IMR-90 (cell line): Measurements from ENCODE around the gene CRYBG3. TPM values are rescaled to one million over a fixed set of nuclear protein-coding genes. Genes with fewer than 3 reads are reported as not detected.

ENCODE experiments used
- ATAC-seq: fragments of 200-7000 bp; cut with Tn5 transposase; 2 replicates; pipeline ENCODE4 v1.9.1; 2020; ENCODE audit warnings: low read depth, mild to moderate bottlenecking, moderate library complexity
- BruUV-seq: library from RNA; stranded (reverse); fragments of 400-500 nt; replicated peaks from 2 replicates; lab custom pipeline; 2021; lab: Mats Ljungman, UMichigan
- CTCF ChIA-PET: fragments of 300-600 bp; formaldehyde crosslinking; extraction: SDS; loops from one replicate; lab custom pipeline; 2021; ENCODE audit warnings: antibody characterized with exemption; lab: Yijun Ruan, JAX
- POLR2A ChIA-PET: fragments of 300-600 bp; sonication (Branson Sonifier 250); formaldehyde crosslinking; loops from one replicate; lab custom pipeline; 2022; ENCODE audit warnings: antibody characterized with exemption; ENCODE audit not compliant: unreplicated experiment; lab: Charles Lee
- DNase-seq: peaks from one replicate; pipeline ENCODE4 v3.0.0; 2013
- H2AFZ ChIP-seq: replicated peaks from 2 replicates; pipeline ENCODE3; 2013; ENCODE audit warnings: low read length, mild to moderate bottlenecking; ENCODE audit not compliant: poor library complexity
- H2AK5ac ChIP-seq: 2 replicates; pipeline ENCODE4 v1.6.1; 2013; ENCODE audit warnings: low read depth, low read length, inconsistent platforms
- H2AK9ac ChIP-seq: replicated peaks from 2 replicates; pipeline ENCODE3; 2013; ENCODE audit warnings: mild to moderate bottlenecking, low read depth, low read length, moderate library complexity; ENCODE audit not compliant: poor library complexity
- H2BK120ac ChIP-seq: 2 replicates; pipeline ENCODE4 v1.6.1; 2013; ENCODE audit warnings: low read depth, low read length, inconsistent platforms
- H2BK15ac ChIP-seq: 3 replicates; pipeline ENCODE4 v1.6.1; 2013; ENCODE audit warnings: low read depth, low read length, inconsistent platforms
- H2BK20ac ChIP-seq: 2 replicates; pipeline ENCODE4 v1.6.1; 2013; ENCODE audit warnings: low read depth, mild to moderate bottlenecking, inconsistent platforms, low read length, moderate library complexity
- H2BK5ac ChIP-seq: 2 replicates; pipeline ENCODE4 v1.6.1; 2013; ENCODE audit warnings: mild to moderate bottlenecking, low read depth, low read length, inconsistent platforms; ENCODE audit not compliant: poor library complexity, severe bottlenecking
- H3K14ac ChIP-seq: replicated peaks from 2 replicates; pipeline ENCODE4 v1.6.1; 2013; ENCODE audit warnings: low read depth, low read length, inconsistent platforms
- H3K18ac ChIP-seq: 2 replicates; pipeline ENCODE4 v1.6.1; 2013; ENCODE audit warnings: low read depth, low read length, control low read depth
- H3K23ac ChIP-seq: 2 replicates; pipeline ENCODE4 v1.6.1; 2013; ENCODE audit warnings: low read depth, low read length, inconsistent platforms
- H3K27ac ChIP-seq: 2 replicates; pipeline ENCODE4 v1.5.1; 2013; ENCODE audit warnings: mild to moderate bottlenecking, control low read depth, low read length; ENCODE audit not compliant: insufficient read depth
- H3K27me3 ChIP-seq: 2 replicates; pipeline ENCODE4 v1.6.1; 2013; ENCODE audit warnings: low read length; ENCODE audit not compliant: control insufficient read depth, insufficient read depth
- H3K36me3 ChIP-seq: 2 replicates; pipeline ENCODE4 v1.6.1; 2013; ENCODE audit warnings: low read length, mixed read lengths; ENCODE audit not compliant: control insufficient read depth, insufficient read depth
- H3K4ac ChIP-seq: 2 replicates; pipeline ENCODE4 v1.6.1; 2013; ENCODE audit warnings: low read depth, low read length, inconsistent platforms
- H3K4me1 ChIP-seq: 2 replicates; pipeline ENCODE4 v1.6.1; 2013; ENCODE audit warnings: low read length, mixed read lengths; ENCODE audit not compliant: control insufficient read depth, insufficient read depth
- H3K4me2 ChIP-seq: 2 replicates; pipeline ENCODE4 v1.6.1; 2013; ENCODE audit warnings: low read depth, mild to moderate bottlenecking, control low read depth, low read length, moderate library complexity
- H3K4me3 ChIP-seq: 2 replicates; pipeline ENCODE4 v1.5.1; 2013; ENCODE audit warnings: low read depth, mild to moderate bottlenecking, control low read depth, low read length, moderate library complexity; ENCODE audit not compliant: insufficient read depth
- H3K56ac ChIP-seq: 2 replicates; pipeline ENCODE4 v1.6.1; 2013; ENCODE audit warnings: low read length, inconsistent platforms; ENCODE audit not compliant: insufficient read depth; ENCODE audit errors: extremely low read depth
- H3K79me1 ChIP-seq, 2 experiments: 2 replicates each; pipeline ENCODE4 v1.6.1; 2013; ENCODE audit warnings: low read length in 2 of 2, inconsistent platforms in 1 of 2, low read depth in 1 of 2
- H3K9ac ChIP-seq: 2 replicates; pipeline ENCODE4 v1.6.1; 2013; ENCODE audit warnings: low read depth, low read length, control low read depth
- H3K9me1 ChIP-seq: 2 replicates; pipeline ENCODE4 v1.6.1; 2013; ENCODE audit warnings: low read length, inconsistent platforms; ENCODE audit not compliant: insufficient read depth
- H3K9me3 ChIP-seq: 2 replicates; pipeline ENCODE4 v1.6.1; 2013; ENCODE audit warnings: low read length; ENCODE audit not compliant: control insufficient read depth, insufficient read depth
- H4K20me1 ChIP-seq: 2 replicates; pipeline ENCODE4 v1.6.1; 2013; ENCODE audit warnings: low read length, inconsistent platforms; ENCODE audit not compliant: insufficient read depth
- H4K5ac ChIP-seq: 2 replicates; pipeline ENCODE4 v1.6.1; 2013; ENCODE audit warnings: mild to moderate bottlenecking, low read depth, low read length, control low read depth
- H4K8ac ChIP-seq, 2 experiments: 2 replicates each; pipeline ENCODE4 v1.6.1; 2013; ENCODE audit warnings: low read depth in 2 of 2, low read length in 2 of 2, control low read depth in 1 of 2, inconsistent platforms in 1 of 2
- H4K91ac ChIP-seq: 2 replicates; pipeline ENCODE4 v1.6.1; 2013; ENCODE audit warnings: low read depth, low read length, inconsistent platforms; ENCODE audit not compliant: insufficient read depth
- BHLHE40 ChIP-seq: fragments of 150-350 bp; IDR thresholded peaks from 2 replicates; pipeline ENCODE4 v1.6.1; 2016; ENCODE audit warnings: mild to moderate bottlenecking, low read depth, low read length
- CEBPB ChIP-seq: IDR thresholded peaks from 2 replicates; pipeline ENCODE4 v1.6.1; 2012; ENCODE audit warnings: low read depth, low read length, improper control_type of control experiment
- CHD1 ChIP-seq: IDR thresholded peaks from 2 replicates; pipeline ENCODE4 v1.6.1; 2012; ENCODE audit warnings: low read depth, low read length, improper control_type of control experiment
- FOS ChIP-seq: fragments of 150-350 bp; IDR thresholded peaks from 2 replicates; pipeline ENCODE4 v1.6.1; 2016; ENCODE audit warnings: low read depth, low read length
- MAFK ChIP-seq: IDR thresholded peaks from 2 replicates; pipeline ENCODE4 v1.6.1; 2012; ENCODE audit warnings: low read depth, low read length, improper control_type of control experiment
- MAZ ChIP-seq: IDR thresholded peaks from 2 replicates; pipeline ENCODE4 v1.6.1; 2012; ENCODE audit warnings: low read depth, mild to moderate bottlenecking, low read length, improper control_type of control experiment, moderate library complexity, borderline replicate concordance
- MXI1 ChIP-seq: IDR thresholded peaks from 2 replicates; pipeline ENCODE4 v1.6.1; 2012; ENCODE audit warnings: low read depth, mild to moderate bottlenecking, low read length, moderate library complexity, borderline replicate concordance
- NFE2L2 ChIP-seq: fragments of 150-350 bp; IDR thresholded peaks from 2 replicates; pipeline ENCODE4 v1.6.1; 2016; ENCODE audit warnings: low read depth, mild to moderate bottlenecking, low read length
- POLR2A ChIP-seq: IDR thresholded peaks from 2 replicates; pipeline ENCODE4 v1.6.1; 2012; ENCODE audit warnings: mild to moderate bottlenecking, low read depth, low read length
- RAD21 ChIP-seq: IDR thresholded peaks from 2 replicates; pipeline ENCODE4 v1.6.1; 2012; ENCODE audit warnings: low read length, improper control_type of control experiment
- RCOR1 ChIP-seq: IDR thresholded peaks from 2 replicates; pipeline ENCODE4 v1.6.1; 2012; ENCODE audit warnings: mild to moderate bottlenecking, low read length, improper control_type of control experiment; ENCODE audit not compliant: insufficient replicate concordance
- RFX5 ChIP-seq: IDR thresholded peaks from 2 replicates; pipeline ENCODE4 v1.8.0; 2012; ENCODE audit warnings: low read depth, mild to moderate bottlenecking, low read length, moderate library complexity
- SMC3 ChIP-seq: fragments of 150-350 bp; IDR thresholded peaks from 2 replicates; pipeline ENCODE4 v1.6.1; 2016; ENCODE audit warnings: low read depth, mild to moderate bottlenecking, antibody characterized with exemption, low read length, moderate library complexity
- WGBS, 2 experiments: methylation state at CpG; one replicate each; pipeline versions ENCODE4 v1.1.5 to v1.1.7; 2013; ENCODE audit warnings: missing lambda C conversion rate in 2 of 2; ENCODE audit not compliant: insufficient read length in 1 of 2; ENCODE audit errors: extremely low coverage in 2 of 2; 5-methylcytosine and 5-hydroxymethylcytosine counted together
- dilution Hi-C: fragments of 300-500 bp; cut with HindIII; formaldehyde crosslinking; loops from one replicate; pipeline ENCODE4 v1.14.3; 2018; ENCODE audit warnings: low sequenced_read_pairs; ENCODE audit not compliant: unreplicated experiment
- in situ Hi-C: fragments of 300-500 bp; cut with MboI; formaldehyde crosslinking; loops from 3 replicates; pipeline ENCODE4 v1.14.3; 2019; ENCODE audit warnings: low sequenced_read_pairs, inconsistent platforms, mixed read lengths
- intact Hi-C: fragments of 100-400 bp; cut with micrococcal nuclease; formaldehyde crosslinking; loops from 2 replicates; pipeline ENCODE4 v1.10.0; 2022
- polyA plus RNA-seq, 3 experiments: library from polyadenylated mRNA; depleted of rRNA; stranded (reverse); fragments of >200 nt; gene quantifications; 2 replicates each; pipeline ENCODE4 v1.2.3, GENCODE V29; 2012; ENCODE audit warnings: low replicate concordance in 1 of 3
- total RNA-seq: library from RNA; depleted of rRNA; stranded (reverse); fragments of >200 nt; gene quantifications from 2 replicates; pipeline ENCODE4 v1.2.3, GENCODE V29; 2012
- TF ChIP-seq, protein P1 (sequence below): fragments of 150-350 bp; IDR thresholded peaks from 2 replicates; pipeline ENCODE4 v1.6.1; 2016; ENCODE audit warnings: low read depth, mild to moderate bottlenecking, low read length, moderate library complexity, borderline replicate concordance
- TF ChIP-seq, protein P2 (sequence below): conservative IDR thresholded peaks from 2 replicates; pipeline ENCODE4 v1.5.1; 2012; ENCODE audit warnings: mild to moderate bottlenecking, low read depth, low read length, improper control_type of control experiment
- TF ChIP-seq, protein P3 (sequence below): fragments of 150-350 bp; IDR thresholded peaks from 2 replicates; pipeline ENCODE4 v1.6.1; 2017; ENCODE audit warnings: mild to moderate bottlenecking, antibody characterized with exemption, low read length, low read depth

Gene CRYBG3
- total and polyA plus RNA-seq, 2 of the 4 experiments (the other 2 are of a cell fraction), result 4.9 to 26.2 TPM

DNA sequence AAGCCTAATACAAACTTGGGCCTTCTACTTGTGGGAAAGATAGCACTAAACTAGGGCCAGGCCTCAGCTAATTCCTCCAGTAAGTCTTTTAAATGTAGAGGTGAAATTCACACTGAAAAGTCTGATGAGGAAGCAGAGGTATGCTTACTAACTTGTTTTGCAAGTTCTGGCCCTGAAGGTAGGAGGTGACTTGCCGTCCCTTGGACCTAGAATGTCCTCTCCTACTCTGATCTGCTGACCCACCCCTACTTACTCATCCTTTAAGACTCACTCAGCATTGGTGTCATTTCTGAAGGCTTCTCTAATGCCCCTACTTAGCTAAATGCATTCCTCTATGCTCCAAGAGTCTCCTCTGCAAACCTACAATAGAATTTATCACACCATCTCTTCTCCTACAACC, 131.1 kb downstream of the CRYBG3 start:
- Histone ChIP-seq H3K14ac (no peak overlapping the region), H3K36me3 (peaks cover 30% of the 10 kb centered on the region), H3K9me3 (no peaks in the 10 kb centered on the region), H3K18ac (no peak overlapping the region), H4K5ac (no peak overlapping the region), H4K20me1 (no peaks in the 10 kb centered on the region), H3K79me1 (peaks cover 0 to 5% of the 10 kb centered on the region in 2 experiments; a peak in 1 of 4 replicates), H3K27me3 (no peaks in the 10 kb centered on the region), H2BK15ac (no peak overlapping the region), H3K4me1 (peaks cover 7% of the 10 kb centered on the region), H4K91ac (no peak overlapping the region), H2BK20ac (no peak overlapping the region), H3K9ac (no peak overlapping the region), H3K4me2 (no peak overlapping the region), H2BK120ac (no peak overlapping the region), H3K23ac (no peak overlapping the region), H4K8ac (no peak overlapping the region), H3K56ac (no peak overlapping the region), H3K27ac (no peak overlapping the region; the same call in 1 of the 2 replicates), H2AK5ac (no peak overlapping the region), H3K4ac (no peak overlapping the region), H2AFZ (no peak overlapping the region), H3K9me1 (peaks cover 8% of the 10 kb centered on the region; the same call in 1 of the 2 replicates), H3K4me3 (no peak overlapping the region), H2BK5ac (no peak overlapping the region), H2AK9ac (no peak overlapping the region)
- POLR2A ChIA-PET, result no interaction called here
- in situ Hi-C loops (no loop called here), intact Hi-C loops (no loop called here), dilution Hi-C loops (no loop called here)
- BruUV-seq, result no TSS peak
- DNase-seq (no peak), ATAC-seq (no peak)
- no CpG with 5 or more reads among the region's 1 CpG for WGBS, 2 experiments
- CTCF ChIA-PET, result interaction anchor here (0.6 to 0.9 kb wide), 2 partner anchors 16 to 1210 kb away, joined by 3 to 4 read pairs; no protein-coding TSS in a partner anchor
- no peak for TF ChIP-seq CEBPB
- no peak for TF ChIP-seq RCOR1
- TF ChIP-seq RFX5, result no peak
- TF ChIP-seq MAZ, result no peak
- TF ChIP-seq POLR2A, result no peak
- TF ChIP-seq MXI1, result no peak
- TF ChIP-seq, protein P1, sequence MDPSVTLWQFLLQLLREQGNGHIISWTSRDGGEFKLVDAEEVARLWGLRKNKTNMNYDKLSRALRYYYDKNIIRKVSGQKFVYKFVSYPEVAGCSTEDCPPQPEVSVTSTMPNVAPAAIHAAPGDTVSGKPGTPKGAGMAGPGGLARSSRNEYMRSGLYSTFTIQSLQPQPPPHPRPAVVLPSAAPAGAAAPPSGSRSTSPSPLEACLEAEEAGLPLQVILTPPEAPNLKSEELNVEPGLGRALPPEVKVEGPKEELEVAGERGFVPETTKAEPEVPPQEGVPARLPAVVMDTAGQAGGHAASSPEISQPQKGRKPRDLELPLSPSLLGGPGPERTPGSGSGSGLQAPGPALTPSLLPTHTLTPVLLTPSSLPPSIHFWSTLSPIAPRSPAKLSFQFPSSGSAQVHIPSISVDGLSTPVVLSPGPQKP, result no peak
- no peak for TF ChIP-seq RAD21
- TF ChIP-seq, protein P2, sequence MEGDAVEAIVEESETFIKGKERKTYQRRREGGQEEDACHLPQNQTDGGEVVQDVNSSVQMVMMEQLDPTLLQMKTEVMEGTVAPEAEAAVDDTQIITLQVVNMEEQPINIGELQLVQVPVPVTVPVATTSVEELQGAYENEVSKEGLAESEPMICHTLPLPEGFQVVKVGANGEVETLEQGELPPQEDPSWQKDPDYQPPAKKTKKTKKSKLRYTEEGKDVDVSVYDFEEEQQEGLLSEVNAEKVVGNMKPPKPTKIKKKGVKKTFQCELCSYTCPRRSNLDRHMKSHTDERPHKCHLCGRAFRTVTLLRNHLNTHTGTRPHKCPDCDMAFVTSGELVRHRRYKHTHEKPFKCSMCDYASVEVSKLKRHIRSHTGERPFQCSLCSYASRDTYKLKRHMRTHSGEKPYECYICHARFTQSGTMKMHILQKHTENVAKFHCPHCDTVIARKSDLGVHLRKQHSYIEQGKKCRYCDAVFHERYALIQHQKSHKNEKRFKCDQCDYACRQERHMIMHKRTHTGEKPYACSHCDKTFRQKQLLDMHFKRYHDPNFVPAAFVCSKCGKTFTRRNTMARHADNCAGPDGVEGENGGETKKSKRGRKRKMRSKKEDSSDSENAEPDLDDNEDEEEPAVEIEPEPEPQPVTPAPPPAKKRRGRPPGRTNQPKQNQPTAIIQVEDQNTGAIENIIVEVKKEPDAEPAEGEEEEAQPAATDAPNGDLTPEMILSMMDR, result no peak
- no peak for TF ChIP-seq MAFK
- no peak for TF ChIP-seq SMC3
- no peak for TF ChIP-seq CHD1
- TF ChIP-seq, protein P3, sequence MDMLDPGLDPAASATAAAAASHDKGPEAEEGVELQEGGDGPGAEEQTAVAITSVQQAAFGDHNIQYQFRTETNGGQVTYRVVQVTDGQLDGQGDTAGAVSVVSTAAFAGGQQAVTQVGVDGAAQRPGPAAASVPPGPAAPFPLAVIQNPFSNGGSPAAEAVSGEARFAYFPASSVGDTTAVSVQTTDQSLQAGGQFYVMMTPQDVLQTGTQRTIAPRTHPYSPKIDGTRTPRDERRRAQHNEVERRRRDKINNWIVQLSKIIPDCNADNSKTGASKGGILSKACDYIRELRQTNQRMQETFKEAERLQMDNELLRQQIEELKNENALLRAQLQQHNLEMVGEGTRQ, result no peak
- no peak for TF ChIP-seq NFE2L2
- no peak for TF ChIP-seq BHLHE40
- no peak for TF ChIP-seq FOS
